CD4-positive, alpha-beta T cell treated with Interleukin-4 for 4 hours (primary cell): ENCODE measurements around the gene ACE.

Source experiments
- DNase-seq: peaks from one replicate; pipeline ENCODE4 v3.0.0-alpha.2; 2020

Gene ACE

DNA sequence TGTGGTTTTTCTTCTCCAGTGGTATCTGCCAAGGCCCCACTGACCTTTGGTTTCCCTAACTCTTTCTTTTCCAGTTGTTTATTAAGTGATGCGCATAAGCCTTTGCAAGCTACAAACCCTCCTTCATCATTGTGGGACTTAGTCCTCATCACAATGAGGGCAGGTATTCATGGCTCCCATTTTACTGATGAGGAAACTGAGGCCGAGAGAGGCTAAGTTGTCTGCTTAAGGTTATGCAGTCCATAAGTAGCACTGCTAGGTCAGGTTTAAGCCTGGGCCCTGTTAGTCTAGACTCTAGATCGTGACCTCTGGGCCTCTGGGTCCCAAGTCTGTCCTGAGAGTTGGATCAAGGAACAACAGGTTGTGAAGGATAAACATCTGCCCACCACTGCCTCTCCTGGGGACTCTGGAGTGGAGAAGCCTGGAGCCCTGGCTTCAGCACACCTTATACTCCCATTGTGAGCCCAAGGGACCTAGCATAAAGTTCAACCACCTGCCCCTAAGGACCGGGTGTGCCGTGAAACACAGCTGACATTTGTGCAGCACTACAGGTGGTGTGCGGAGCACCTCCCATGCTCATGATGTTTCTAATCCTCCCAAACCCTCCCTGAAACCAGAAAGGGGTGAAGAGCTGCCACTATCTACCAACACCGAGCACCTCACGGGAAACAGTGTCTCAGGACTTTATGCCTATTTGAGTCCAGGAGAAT, 41.1 kb downstream of the ACE start:
- DNase-seq = no peak

DNA sequence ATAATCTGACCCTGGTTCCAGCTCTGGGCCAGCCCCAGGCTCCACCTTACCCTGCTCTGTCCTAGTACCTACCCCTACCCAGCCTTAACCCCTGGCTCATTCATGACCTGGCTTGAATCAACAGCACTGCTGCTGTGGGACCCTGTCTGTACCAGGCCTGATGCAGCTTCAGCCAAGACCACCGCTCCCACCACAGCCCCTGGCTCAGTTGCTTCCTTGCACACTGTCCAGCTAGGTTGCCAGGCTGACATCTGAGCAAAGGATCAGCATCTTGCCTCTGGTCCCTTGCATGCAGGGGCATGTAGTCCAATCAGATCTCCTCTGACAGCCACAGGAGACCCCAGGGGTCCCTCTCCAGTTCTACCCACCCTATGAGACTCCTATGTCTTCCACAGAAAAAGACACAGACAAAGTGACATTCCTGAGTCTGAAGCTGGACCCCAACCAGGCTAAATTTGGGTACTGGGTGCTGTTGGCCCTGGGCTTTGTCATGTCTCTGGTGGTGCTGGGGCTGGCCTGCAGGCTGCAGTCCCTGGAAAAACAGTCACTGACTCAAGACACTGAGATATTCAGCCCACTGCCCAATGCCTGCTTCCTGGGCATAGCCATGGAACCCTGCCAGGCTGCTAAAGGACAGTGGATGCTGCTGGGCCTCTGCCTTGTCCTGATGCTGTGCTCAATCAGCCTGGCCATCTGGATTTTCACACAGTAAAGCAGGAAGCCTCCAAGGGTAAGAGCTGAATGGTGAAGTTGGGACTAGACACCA, 42.4 kb downstream of the ACE start:
- DNase-seq = no peak

DNA sequence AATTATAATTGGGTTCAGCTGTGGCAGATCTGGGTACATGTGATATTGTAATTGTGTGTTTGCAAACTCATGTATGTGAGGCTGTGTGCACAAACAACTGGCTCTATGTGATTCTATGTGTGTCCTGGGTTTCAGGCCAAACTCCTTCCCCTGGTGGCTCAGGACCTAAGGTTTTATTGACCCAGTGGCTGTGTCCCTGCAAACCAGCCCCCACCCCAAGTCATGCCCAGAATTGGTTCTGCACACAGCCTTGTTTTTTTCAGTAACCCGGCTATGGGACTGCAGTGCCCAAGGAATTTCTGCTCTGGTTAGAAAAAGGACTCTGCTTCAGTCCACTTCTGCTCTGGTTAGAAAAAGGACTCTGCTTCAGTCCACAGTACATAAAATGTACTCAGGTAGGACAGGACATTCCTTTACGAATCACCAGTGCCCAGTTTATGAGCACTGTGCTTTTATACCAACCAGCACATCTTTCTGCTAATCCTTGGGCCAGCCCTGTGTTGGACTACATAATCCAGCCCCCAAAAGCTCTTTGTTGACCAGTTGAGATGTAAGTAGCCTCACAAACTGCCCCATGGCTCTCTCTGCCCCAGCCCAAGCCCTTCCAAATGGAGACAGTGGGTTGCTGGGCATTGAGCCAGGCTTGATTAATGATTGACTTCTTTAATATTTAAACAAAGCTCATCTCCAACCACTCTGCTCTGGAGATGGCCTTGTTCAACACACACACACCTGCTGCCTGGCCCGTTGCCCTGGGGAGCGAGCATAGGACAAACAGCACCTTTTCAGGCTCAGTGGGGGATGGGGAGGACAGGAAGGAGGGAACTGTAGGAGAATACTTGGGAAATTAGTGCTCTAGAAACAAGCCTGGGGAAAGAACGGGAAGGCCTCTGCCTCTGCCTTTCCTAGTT, 43.4 kb downstream of the ACE start:
- DNase-seq = no peak

DNA sequence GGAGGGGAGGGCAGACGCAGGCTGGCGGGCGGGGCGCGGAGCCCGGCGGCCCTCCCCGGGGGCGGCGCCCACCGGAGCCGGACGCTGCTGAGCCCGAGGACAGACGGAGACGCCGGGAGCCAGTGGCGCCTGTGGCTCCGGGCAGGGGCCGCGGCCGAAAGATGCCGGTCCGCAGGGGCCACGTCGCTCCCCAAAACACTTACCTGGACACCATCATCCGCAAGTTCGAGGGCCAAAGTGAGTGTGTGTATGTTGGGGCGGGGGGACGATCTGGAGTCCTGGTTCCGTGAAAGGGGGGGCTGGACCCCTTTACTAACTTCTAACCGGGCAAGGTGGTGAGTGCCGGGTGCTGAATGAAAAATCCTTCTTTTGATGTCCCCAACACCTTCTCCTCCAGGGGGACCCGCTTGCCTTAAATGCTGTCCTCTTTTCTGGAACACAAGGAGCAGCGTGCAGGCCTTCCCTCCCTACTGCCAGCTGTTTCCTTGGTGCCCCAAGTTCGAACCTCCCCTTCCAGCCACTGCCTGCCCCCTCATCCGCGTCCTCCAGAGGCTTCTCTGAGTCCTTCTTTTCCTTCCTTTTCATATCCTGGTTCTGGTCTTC, 46.5 kb downstream of the ACE start, which contains the start of gene KCNH6:
TSS of gene KCNH6 (plus strand) at position 106 of the 603 bp plus-strand sequence. CDS start at position 162, 56 bp downstream.
- no peak for DNase-seq

DNA sequence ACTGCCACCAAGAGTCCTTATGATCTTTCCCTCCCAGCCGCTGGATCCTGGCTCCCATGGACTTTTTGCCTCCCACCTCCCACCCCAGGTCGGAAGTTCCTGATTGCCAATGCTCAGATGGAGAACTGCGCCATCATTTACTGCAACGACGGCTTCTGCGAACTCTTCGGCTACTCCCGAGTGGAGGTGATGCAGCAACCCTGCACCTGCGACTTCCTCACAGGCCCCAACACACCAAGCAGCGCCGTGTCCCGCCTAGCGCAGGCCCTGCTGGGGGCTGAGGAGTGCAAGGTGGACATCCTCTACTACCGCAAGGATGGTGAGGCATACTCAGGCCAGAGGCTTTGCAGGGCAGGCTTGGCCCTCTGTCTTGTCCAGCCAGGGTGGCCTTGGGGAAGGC, 47.2 kb downstream of the ACE start:
- DNase-seq = no peak

DNA sequence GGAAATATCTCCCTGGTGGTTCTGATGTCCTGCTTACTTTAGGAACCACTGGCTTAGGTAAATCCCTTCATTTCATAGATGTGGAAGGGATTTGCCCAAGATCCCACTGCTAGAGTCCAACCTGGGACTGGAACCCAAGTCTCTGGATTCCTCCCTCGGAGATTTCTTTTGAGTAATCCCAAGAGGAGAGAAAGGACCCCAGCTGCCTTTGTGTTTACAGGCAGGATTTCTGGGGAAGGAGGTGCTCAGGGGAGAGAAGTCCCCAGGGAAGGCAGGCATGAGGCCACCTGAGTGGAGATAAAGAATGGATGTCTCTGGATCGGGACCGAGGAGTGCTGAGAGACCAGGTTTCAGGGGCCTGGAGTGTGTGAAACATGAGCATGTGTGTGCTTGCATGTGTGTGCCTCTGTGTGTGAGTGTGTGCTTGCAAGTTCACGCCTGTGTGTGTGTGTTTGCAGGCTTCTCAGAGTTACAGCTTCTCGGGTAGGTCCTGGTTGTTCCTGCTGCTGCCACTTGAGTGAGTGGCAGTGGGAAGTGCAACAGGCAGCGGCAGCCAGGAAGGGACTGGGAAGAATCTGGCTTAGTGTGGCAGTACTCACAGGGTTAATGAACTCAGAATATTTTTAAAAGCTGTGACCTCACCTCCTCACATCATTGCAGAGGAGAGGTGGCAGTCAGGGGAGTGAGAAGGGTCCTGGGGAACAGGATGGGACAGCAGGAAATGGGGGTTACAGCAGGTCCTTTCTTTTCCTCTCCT, 48.5 kb downstream of the ACE start:
- no peak for DNase-seq

DNA sequence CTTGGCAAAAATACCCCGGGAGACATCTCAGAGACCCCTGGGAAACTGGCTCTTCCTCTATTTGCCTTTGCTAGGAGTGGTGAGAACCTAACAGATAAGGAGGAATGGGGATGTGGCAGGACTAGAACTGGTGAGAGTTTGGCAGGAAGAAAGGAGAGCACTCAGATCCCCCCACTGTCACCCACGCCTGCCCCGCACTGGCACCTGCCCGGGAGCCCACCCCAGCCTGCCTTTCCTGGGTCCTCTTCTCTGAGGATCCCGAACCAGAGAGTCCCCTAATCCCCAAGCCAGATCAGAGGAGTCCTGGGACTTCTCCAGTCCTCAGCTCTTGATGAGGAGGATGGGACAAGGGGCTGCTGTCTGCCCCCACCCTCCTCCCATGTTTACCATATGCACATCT, 50.0 kb downstream of the ACE start:
- DNase-seq = no peak

DNA sequence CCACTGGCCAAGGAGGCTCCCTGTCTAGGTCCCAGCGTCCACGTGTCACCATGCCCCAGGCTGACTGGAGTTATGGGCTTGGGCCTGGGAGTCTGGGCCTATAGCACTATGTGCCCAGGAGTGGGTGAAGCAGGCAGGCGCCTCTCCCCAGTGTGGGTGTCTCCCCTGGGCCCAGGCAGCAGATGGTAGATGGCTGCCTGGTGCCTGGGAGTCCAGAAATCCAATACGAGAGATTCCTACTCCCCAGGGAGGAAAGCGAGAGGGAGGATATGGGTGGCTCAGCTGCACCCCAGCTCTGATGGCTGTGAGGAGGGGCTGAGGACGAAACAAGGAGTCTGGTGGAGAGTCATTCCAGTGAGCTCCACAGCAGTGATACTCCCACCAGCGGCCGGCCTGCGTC, 51.3 kb downstream of the ACE start:
- no peak for DNase-seq

DNA sequence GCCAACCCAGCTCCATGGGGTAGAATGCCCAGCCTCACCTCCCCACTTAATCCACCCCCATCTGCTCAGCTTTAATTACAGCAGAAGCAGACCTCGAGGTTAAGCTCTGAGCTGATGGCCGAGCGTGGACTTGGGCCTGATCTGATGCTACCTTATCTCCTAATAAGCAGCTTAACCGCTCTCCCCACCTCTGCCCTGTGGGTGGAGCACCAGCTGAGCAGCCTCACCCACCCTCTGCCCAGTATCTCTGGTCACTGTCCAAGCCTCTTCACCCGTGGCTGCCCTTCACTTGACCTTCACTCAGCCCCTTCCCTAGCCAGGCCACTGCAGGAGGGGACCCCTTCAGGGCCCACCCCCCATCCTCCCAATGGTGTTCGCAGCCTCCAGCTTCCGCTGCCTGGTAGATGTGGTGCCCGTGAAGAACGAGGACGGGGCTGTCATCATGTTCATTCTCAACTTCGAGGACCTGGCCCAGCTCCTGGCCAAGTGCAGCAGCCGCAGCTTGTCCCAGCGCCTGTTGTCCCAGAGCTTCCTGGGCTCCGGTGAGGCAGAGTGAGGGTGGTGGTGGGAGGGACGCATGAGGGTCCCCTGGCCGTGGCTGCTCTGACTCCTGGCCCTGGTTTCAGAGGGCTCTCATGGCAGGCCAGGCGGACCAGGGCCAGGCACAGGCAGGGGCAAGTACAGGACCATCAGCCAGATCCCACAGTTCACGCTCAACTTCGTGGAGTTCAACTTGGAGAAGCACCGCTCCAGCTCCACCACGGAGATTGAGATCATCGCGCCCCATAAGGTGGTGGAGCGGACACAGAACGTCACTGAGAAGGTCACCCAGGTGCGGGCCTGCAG, 53.1 kb downstream of the ACE start:
- DNase-seq = no peak

DNA sequence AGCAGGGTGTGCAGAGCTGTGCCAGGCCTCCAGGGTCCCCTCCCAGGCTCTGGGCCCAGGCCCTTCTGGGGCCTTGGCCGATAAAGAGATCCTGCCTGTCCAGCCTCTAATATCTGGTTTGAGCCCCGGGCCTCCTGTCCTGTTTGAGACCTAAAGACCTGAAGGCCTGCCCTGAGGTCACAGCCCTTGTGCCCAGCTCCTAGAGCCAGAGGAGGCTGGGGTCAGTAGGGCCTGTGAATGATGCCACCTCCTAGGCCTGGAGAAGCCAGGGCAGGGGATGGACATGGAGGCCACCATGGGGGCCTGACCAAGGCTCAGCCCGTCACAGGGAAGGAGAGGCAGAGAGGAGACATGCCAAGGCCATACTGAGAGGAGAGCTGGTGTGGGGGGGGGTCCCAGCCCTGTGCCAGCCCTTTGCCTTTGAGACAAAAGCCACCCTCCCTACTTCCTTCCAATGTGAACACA, 53.7 kb downstream of the ACE start:
- DNase-seq = no peak

DNA sequence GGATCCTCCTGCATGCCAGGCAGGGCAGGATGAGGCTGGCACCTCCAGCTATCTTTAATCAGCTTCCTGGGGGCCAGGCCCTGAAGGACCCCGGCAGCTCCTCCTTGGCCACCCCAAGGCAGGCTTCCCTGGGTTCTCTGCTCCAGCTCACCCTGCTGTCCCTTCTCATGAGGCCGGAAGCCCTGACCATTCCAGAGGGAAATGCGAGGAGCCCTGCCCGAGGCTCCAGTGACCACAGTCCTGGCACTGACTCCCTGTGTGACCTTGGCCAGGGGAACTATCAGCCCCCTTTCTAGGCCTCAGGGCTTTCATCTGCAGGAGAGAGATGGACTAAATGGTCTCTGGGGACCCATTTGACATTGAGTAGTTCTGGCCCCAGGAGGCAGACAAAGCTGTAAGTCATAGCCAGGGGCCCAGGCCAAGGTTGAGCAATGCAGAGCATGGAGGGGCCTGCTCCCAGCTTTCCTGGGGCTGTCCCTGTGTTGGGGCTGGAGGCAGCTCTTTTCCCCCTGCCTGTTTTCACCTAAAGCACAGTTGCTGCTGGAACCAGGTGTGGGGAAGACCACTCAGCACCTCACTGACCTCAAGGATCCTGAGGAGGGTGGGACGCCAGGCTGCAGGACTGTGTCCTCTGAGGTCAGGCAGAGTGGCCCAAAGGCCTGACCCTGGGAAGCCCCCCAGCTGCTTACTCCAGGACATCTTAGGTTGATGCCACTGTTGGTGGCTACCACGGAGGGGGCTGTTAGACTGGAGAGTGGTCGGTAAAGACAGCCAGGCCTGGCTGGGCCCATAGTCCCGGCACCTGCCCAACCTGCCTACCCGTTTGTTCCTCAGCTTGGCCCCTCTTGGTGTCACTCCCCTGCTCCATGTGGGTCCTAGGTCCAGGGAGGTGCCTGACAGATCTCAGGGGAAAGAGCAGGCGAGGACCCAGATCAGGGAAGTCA, 54.4 kb downstream of the ACE start:
- no peak for DNase-seq

DNA sequence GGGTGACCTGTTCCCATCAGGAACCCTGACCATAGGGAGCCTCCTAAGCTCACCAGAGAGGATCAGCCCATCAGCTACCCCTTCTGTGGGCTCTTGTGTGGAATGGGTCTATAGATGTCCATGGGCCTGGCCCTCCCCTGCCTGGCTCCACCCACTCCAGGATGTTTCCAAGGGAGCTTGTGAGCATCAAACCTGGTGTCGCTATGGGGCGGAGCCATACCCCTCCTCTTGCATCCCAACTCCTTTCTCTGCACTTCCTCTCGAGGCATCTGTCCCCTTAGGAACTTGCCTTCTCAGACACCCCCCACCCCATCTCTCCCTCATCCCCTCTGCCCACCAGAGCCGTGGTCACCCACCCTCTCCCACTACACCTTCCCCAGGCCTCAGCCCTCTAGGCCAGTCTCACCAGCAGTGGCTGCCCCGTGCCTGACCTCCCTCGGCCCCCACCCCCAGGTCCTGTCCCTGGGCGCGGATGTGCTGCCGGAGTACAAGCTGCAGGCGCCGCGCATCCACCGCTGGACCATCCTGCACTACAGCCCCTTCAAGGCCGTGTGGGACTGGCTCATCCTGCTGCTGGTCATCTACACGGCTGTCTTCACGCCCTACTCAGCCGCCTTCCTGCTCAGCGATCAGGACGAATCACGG, 56.7 kb downstream of the ACE start:
- no peak for DNase-seq

DNA sequence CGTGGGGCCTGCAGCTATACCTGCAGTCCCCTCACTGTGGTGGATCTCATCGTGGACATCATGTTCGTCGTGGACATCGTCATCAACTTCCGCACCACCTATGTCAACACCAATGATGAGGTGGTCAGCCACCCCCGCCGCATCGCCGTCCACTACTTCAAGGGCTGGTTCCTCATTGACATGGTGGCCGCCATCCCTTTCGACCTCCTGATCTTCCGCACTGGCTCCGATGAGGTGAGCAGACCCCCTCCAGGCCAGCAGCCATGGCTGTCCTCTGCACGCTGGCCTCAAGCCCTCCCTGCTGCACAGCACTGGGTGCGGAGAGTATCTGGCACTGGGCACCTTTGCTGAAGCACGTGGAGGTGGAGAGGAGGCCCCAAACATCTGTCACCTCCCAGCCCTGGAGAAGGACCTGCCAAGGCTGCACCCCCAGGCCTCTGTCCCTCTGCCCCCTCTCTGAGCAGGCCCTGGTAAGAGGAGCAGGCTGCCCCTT, 57.3 kb downstream of the ACE start:
- no peak for DNase-seq

DNA sequence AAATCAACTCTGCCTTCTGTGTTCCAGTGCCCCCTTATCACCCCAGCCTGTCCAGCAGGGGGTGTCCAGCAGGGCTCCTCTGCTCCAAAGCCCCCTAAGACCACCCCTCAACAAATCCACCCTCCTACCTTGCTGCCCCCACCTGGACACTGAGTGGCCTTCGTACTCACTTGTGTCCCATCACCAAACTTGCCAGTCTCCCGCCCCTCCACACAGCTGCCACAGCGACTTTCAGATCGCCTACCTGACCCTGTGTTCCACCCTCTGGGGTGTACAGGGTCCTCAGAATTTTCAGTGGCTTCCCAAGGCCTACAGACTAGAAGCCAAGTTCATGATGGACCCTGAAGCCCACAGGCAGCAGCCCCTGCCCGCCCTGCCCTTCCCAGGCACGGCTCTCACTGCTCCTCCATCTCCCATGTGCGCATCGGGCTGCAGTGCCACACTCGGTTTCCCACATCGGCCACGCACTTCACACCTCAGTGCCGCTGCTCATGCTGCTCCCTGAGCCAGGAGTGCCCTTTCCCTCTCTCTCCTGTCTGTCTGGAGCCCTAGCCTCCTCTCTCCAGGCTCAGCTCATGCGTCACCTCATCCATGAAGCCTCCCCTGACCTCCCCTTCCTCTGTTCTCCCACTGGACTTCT, 58.1 kb downstream of the ACE start:
- DNase-seq = no peak

DNA sequence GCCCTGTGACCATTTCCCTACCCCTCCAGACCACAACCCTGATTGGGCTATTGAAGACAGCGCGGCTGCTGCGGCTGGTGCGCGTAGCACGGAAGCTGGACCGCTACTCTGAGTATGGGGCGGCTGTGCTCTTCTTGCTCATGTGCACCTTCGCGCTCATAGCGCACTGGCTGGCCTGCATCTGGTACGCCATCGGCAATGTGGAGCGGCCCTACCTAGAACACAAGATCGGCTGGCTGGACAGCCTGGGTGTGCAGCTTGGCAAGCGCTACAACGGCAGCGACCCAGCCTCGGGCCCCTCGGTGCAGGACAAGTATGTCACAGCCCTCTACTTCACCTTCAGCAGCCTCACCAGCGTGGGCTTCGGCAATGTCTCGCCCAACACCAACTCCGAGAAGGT, 58.8 kb downstream of the ACE start:
- no peak for DNase-seq

DNA sequence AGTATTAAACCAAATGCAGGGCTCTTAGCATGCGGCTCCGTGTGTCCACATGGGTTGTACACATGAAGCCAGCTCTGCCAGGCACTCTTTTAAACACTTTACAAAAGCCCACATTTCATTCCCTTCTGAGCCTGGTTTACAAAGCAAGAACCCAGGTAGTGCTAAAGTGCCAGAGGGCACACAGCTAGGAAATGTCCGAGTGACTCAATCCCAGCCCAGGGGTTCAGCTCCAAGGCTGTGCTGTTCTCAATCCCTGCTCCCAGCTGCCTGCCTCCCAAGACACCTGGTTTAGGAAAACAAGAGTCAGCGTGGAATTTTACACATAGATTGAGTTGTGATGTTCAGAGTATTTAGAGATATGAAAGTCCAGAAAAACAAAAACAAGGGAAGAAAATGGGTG, 60.1 kb downstream of the ACE start:
- no peak for DNase-seq

DNA sequence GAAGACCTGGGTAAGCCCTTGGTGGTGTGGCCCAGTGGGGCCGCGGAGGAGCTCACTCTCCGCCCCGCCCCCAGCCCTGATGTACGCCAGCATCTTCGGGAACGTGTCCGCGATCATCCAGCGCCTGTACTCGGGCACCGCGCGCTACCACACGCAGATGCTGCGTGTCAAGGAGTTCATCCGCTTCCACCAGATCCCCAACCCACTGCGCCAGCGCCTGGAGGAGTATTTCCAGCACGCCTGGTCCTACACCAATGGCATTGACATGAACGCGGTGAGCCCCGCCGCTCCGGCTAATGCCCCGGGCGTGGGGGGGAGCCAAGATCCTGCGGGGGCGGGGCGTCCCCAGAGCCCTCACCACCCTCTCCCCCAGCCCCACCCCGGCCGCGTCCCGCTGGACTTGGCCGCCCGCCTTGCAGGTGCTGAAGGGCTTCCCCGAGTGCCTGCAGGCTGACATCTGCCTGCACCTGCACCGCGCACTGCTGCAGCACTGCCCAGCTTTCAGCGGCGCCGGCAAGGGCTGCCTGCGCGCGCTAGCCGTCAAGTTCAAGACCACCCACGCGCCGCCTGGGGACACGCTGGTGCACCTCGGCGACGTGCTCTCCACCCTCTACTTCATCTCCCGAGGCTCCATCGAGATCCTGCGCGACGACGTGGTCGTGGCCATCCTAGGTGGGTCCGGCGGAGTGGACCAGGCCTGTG, 61.3 kb downstream of the ACE start:
- no peak for DNase-seq
